GM23338 (cell line): Measurements from ENCODE around the gene CDH4. TPM values are rescaled to one million over a fixed set of nuclear protein-coding genes. Genes with fewer than 3 reads are reported as not detected.

ENCODE experiments used
- ATAC-seq: fragments of 200-7000 bp; cut with Tn5 transposase; 3 replicates; pipeline ENCODE4 v1.9.1; 2020
- DNase-seq: peaks from one replicate; pipeline ENCODE4 v3.0.0-alpha.2; 2015; ENCODE audit warnings: low spot score
- H2AFZ ChIP-seq: fragments of 200-600 bp; sonication (generic); 2 replicates; pipeline ENCODE4 v1.8.0; 2016; ENCODE audit warnings: antibody characterized with exemption, mild to moderate bottlenecking, moderate library complexity
- H3F3A ChIP-seq: fragments of 200-600 bp; sonication (generic); replicated peaks from 2 replicates; pipeline ENCODE4 v1.8.0; 2017; ENCODE audit warnings: antibody characterized with exemption, mixed run types, low read depth
- H3K27ac ChIP-seq: fragments of 200-600 bp; sonication (generic); 2 replicates; pipeline ENCODE4 v1.6.1; 2016; ENCODE audit warnings: low read depth
- H3K27me3 ChIP-seq: fragments of 200-600 bp; sonication (generic); 2 replicates; pipeline ENCODE4 v1.8.0; 2016; ENCODE audit warnings: mild to moderate bottlenecking, mixed run types, moderate library complexity; ENCODE audit not compliant: insufficient read depth
- H3K36me3 ChIP-seq: fragments of 200-600 bp; sonication (generic); 2 replicates; pipeline ENCODE4 v1.8.0; 2016; ENCODE audit warnings: mild to moderate bottlenecking; ENCODE audit not compliant: insufficient read depth
- H3K4me1 ChIP-seq: fragments of 200-600 bp; sonication (generic); 2 replicates; pipeline ENCODE4 v1.8.0; 2016; ENCODE audit warnings: mild to moderate bottlenecking, moderate library complexity; ENCODE audit not compliant: insufficient read depth
- H3K4me2 ChIP-seq: fragments of 200-600 bp; sonication (generic); 2 replicates; pipeline ENCODE4 v1.7.1; 2017; ENCODE audit warnings: mixed run types
- H3K4me3 ChIP-seq: fragments of 200-600 bp; sonication (generic); 2 replicates; pipeline ENCODE4 v1.6.1; 2016; ENCODE audit warnings: mixed run types
- H3K79me2 ChIP-seq: fragments of 200-600 bp; sonication (generic); replicated peaks from 2 replicates; pipeline ENCODE4 v1.8.0; 2017; ENCODE audit warnings: mild to moderate bottlenecking; ENCODE audit not compliant: insufficient read depth
- H3K9me2 ChIP-seq: fragments of 200-600 bp; sonication (generic); 2 replicates; pipeline ENCODE4 v1.8.0; 2017; ENCODE audit not compliant: insufficient read depth
- H4K20me1 ChIP-seq: fragments of 200-600 bp; sonication (generic); replicated peaks from 2 replicates; pipeline ENCODE4 v1.8.0; 2017; ENCODE audit warnings: mild to moderate bottlenecking; ENCODE audit not compliant: insufficient read depth
- H3K27ac Mint-ChIP-seq: 2 replicates; pipeline ENCODE4 v1.8.0; 2020; ENCODE audit warnings: inconsistent platforms, mild to moderate bottlenecking, moderate library complexity, mixed read lengths
- H3K27me3 Mint-ChIP-seq: 3 replicates; pipeline ENCODE4 v1.8.0; 2022; ENCODE audit warnings: low read depth, mild to moderate bottlenecking, moderate library complexity, mixed read lengths, inconsistent platforms; ENCODE audit not compliant: insufficient read depth, poor library complexity
- H3K36me3 Mint-ChIP-seq: 3 replicates; pipeline ENCODE4 v1.8.0; 2021; ENCODE audit warnings: low read depth, mild to moderate bottlenecking, inconsistent platforms, moderate library complexity, mixed read lengths
- H3K4me1 Mint-ChIP-seq: 3 replicates; pipeline ENCODE4 v1.8.0; 2020; ENCODE audit warnings: mild to moderate bottlenecking, inconsistent platforms, mixed read lengths
- H3K4me3 Mint-ChIP-seq: 3 replicates; pipeline ENCODE4 v1.8.0; 2021; ENCODE audit warnings: moderate library complexity, mild to moderate bottlenecking, inconsistent platforms, mixed read lengths
- H3K9me3 Mint-ChIP-seq: 3 replicates; pipeline ENCODE4 v1.8.0; 2020; ENCODE audit warnings: moderate library complexity, mild to moderate bottlenecking, inconsistent platforms, mixed read lengths
- CREB1 ChIP-seq: fragments of 250-450 bp; sonication (Bioruptor Pico); IDR thresholded peaks from 2 replicates; pipeline ENCODE4 v1.5.0; 2020; ENCODE audit warnings: low read depth, mild to moderate bottlenecking, moderate library complexity
- CTCF ChIP-seq, 2 experiments: fragments of 200-600 bp in 1 of 2; sonication (generic) in 1 of 2; conservative IDR thresholded peaks; 2 replicates each; pipeline versions ENCODE4 v1.5.1 to v1.6.1; 2016 to 2017; ENCODE audit warnings: antibody characterized with exemption in 2 of 2, low read depth in 2 of 2, mild to moderate bottlenecking in 2 of 2, moderate library complexity in 1 of 2
- ETS1 ChIP-seq: IDR thresholded peaks from 2 replicates; pipeline ENCODE4 v1.6.1; 2016; ENCODE audit warnings: antibody characterized with exemption
- EZH2 ChIP-seq: fragments of 200-600 bp; sonication (generic); IDR thresholded peaks from one replicate; pipeline ENCODE4 v1.8.0; 2017; ENCODE audit warnings: antibody characterized with exemption, mild to moderate bottlenecking, low read depth; ENCODE audit not compliant: unreplicated experiment
- EZH2phosphoT487 ChIP-seq: fragments of 200-600 bp; sonication (generic); IDR thresholded peaks from one replicate; pipeline ENCODE4 v1.8.1; 2018; ENCODE audit warnings: antibody characterized with exemption; ENCODE audit not compliant: unreplicated experiment
- JUNB ChIP-seq: IDR thresholded peaks from one replicate; pipeline ENCODE4 v1.6.1; 2016; ENCODE audit warnings: antibody characterized with exemption; ENCODE audit not compliant: unreplicated experiment
- NANOG ChIP-seq: IDR thresholded peaks from 2 replicates; pipeline ENCODE4 v1.6.1; 2016; ENCODE audit warnings: antibody characterized with exemption, borderline replicate concordance
- POLR2AphosphoS5 ChIP-seq: IDR thresholded peaks from 2 replicates; pipeline ENCODE4 v1.6.1; 2016; ENCODE audit warnings: antibody characterized with exemption, low read depth
- REST ChIP-seq: IDR thresholded peaks from one replicate; pipeline ENCODE4 v1.6.1; 2018; ENCODE audit warnings: antibody characterized with exemption; ENCODE audit not compliant: unreplicated experiment
- STAT1 ChIP-seq: IDR thresholded peaks from one replicate; pipeline ENCODE4 v1.6.1; 2016; ENCODE audit warnings: antibody characterized with exemption; ENCODE audit not compliant: unreplicated experiment
- ZNF114 ChIP-seq: fragments of 250-450 bp; sonication (Bioruptor Pico); IDR thresholded peaks from 2 replicates; pipeline ENCODE4 v1.5.0; 2020; ENCODE audit warnings: mild to moderate bottlenecking, moderate library complexity
- ZNF331 ChIP-seq: fragments of 250-450 bp; sonication (Bioruptor Pico); IDR thresholded peaks from 2 replicates; pipeline ENCODE4 v1.5.0; 2020; ENCODE audit warnings: low read depth, mild to moderate bottlenecking, moderate library complexity
- polyA plus RNA-seq: library from polyadenylated mRNA; unstranded; fragments of >200 nt; fragmentation: Nextera tagmentation; extraction: Ambion mirVana; gene quantifications from 2 replicates; pipeline ENCODE4 v1.2.1, GENCODE V29; 2016
- total RNA-seq: library from RNA; depleted of rRNA; stranded (reverse); fragments of >200 nt; shearing (Covaris generic); gene quantifications from 2 replicates; pipeline ENCODE4 v1.2.3, GENCODE V29; 2014

Gene CDH4
- total and polyA plus RNA-seq, 2 experiments from 2014 or later: 1.2 to 4.2 TPM

- no peak for TF ChIP-seq REST
- no peak for TF ChIP-seq POLR2AphosphoS5
- no peak for TF ChIP-seq ZNF114 (CRISPR knock-in tag)
- TF ChIP-seq STAT1: no peak
- no peak for TF ChIP-seq EZH2
- no peak for TF ChIP-seq CREB1 (CRISPR knock-in tag)
- no peak for TF ChIP-seq JUNB
- no peak for TF ChIP-seq ETS1
- no peak for TF ChIP-seq ZNF331 (CRISPR knock-in tag)
- no peak for TF ChIP-seq NANOG
- TF ChIP-seq EZH2phosphoT487: no peak
- no peak for TF ChIP-seq CTCF (conservative IDR thresholded peaks at IDR 0.05; ENCODE audit: low read depth in 2 of 2)
These were observed 148.4 kb downstream of the CDH4 start (continued) for GRCh38 chr20:61400499-61400898.

- Histone ChIP-seq H3K4me3 (no peak overlapping the region), H3F3A (no peaks in the 10 kb centered on the region), H4K20me1 (no peaks in the 10 kb centered on the region), H2AFZ (no peak overlapping the region), H3K36me3 (no peaks in the 10 kb centered on the region), H3K79me2 (no peaks in the 10 kb centered on the region), H3K4me1 (no peaks in the 10 kb centered on the region), H3K27me3 (no peaks in the 10 kb centered on the region), H3K27ac (no peak overlapping the region), H3K4me2 (no peak overlapping the region), H3K9me2 (no peaks in the 10 kb centered on the region; the same call in 1 of the 2 replicates)
- Mint-ChIP-seq H3K36me3 (peaks cover 8% of the 10 kb centered on the region), H3K4me1 (no peaks in the 10 kb centered on the region), H3K27me3 (peaks cover 18% of the 10 kb centered on the region), H3K27ac (no peak overlapping the region), H3K4me3 (no peak overlapping the region), H3K9me3 (peaks cover 5% of the 10 kb centered on the region)
- ATAC-seq (no peak), DNase-seq (no peak)
- TF ChIP-seq EZH2 (no peak), ETS1 (no peak), ZNF114 (CRISPR knock-in tag) (no peak), ZNF331 (CRISPR knock-in tag) (no peak), EZH2phosphoT487 (no peak), CREB1 (CRISPR knock-in tag) (no peak), JUNB (no peak), POLR2AphosphoS5 (no peak), CTCF (conservative IDR thresholded peaks at IDR 0.05; ENCODE audit: low read depth in 2 of 2) (no peak), STAT1 (no peak), REST (no peak), NANOG (no peak)
These were observed 152.2 kb downstream of the CDH4 start for GRCh38 chr20:61404303-61404702.
